GM12878 (cell line): ENCODE results near the gene SPPL3.

Experiments used
- CBX3 ChIP-seq: fragments of 200-600 bp; sonication (generic); IDR thresholded peaks from 2 replicates; pipeline ENCODE4 v1.6.1; 2016; ENCODE audit warnings: low read depth, borderline replicate concordance
- CEBPB ChIP-seq, 2 experiments: fragments of 150-350 bp in 1 of 2; IDR thresholded peaks; 2 replicates each; pipeline ENCODE4 v1.6.1; 2012 to 2014; ENCODE audit warnings: low read depth in 2 of 2, low read length in 2 of 2, borderline replicate concordance in 1 of 2, inconsistent platforms in 1 of 2
- GABPA ChIP-seq: IDR thresholded peaks from 2 replicates; pipeline ENCODE4 v1.6.1; 2014; ENCODE audit warnings: antibody characterized with exemption, low read depth, mild to moderate bottlenecking, inconsistent platforms
- KDM1A ChIP-seq: fragments of 200-600 bp; sonication (generic); IDR thresholded peaks from 2 replicates; pipeline ENCODE4 v1.6.1; 2016; ENCODE audit warnings: borderline replicate concordance
- MAX ChIP-seq: IDR thresholded peaks from 2 replicates; pipeline ENCODE4 v1.6.1; 2012; ENCODE audit warnings: low read depth, low read length, improper control_type of control experiment
- MLLT1 ChIP-seq: fragments of 450-650 bp; IDR thresholded peaks from 2 replicates; pipeline ENCODE4 v1.6.1; 2016; ENCODE audit warnings: mild to moderate bottlenecking
- NFXL1 ChIP-seq: fragments of 450-650 bp; IDR thresholded peaks from 2 replicates; pipeline ENCODE4 v1.6.1; 2017; ENCODE audit warnings: antibody characterized with exemption, mild to moderate bottlenecking, borderline replicate concordance
- NFYB ChIP-seq: IDR thresholded peaks from 2 replicates; pipeline ENCODE4 v1.6.1; 2011; ENCODE audit warnings: low read depth, mild to moderate bottlenecking, low read length, improper control_type of control experiment, moderate library complexity; ENCODE audit not compliant: insufficient read depth
- POLR2AphosphoS5 ChIP-seq: IDR thresholded peaks from 2 replicates; pipeline ENCODE4 v1.6.1; 2011; ENCODE audit warnings: mild to moderate bottlenecking, low read length, inconsistent platforms
- SREBF2 ChIP-seq: IDR thresholded peaks from 2 replicates; pipeline ENCODE4 v1.6.1; 2012; ENCODE audit warnings: mild to moderate bottlenecking, low read length
- SRF ChIP-seq, 2 experiments: IDR thresholded peaks; 2 replicates each; pipeline ENCODE4 v1.6.1; 2011; ENCODE audit warnings: low read depth in 2 of 2, low read length in 2 of 2, mild to moderate bottlenecking in 1 of 2, moderate library complexity in 1 of 2
- ZNF217 ChIP-seq: fragments of 450-650 bp; IDR thresholded peaks from 2 replicates; pipeline ENCODE4 v1.6.1; 2017; ENCODE audit warnings: antibody characterized with exemption, mild to moderate bottlenecking
- TF ChIP-seq, protein P1 (sequence below): IDR thresholded peaks from 2 replicates; pipeline ENCODE4 v1.6.1; 2012; ENCODE audit warnings: low read depth, low read length, improper control_type of control experiment
- TF ChIP-seq, protein P2 (sequence below), 3 experiments: IDR thresholded peaks in 2 of 3; conservative IDR thresholded peaks in 1 of 3; 2 replicates each; pipeline ENCODE4 v1.5.1; 2011; ENCODE audit warnings: low read depth in 3 of 3, low read length in 3 of 3, mild to moderate bottlenecking in 3 of 3, control low read depth in 2 of 3, moderate library complexity in 2 of 3, inconsistent platforms in 1 of 3, mixed read lengths in 1 of 3; ENCODE audit not compliant: control insufficient read depth in 2 of 3, insufficient read depth in 1 of 3; ENCODE audit errors: extremely low read depth in 1 of 3

GRCh38 chr12:120741476-120742421 is 162.4 kb downstream of the SPPL3 start:
- TF ChIP-seq MLLT1 (no peak), SRF (IDR thresholded peaks at IDR 0.05; ENCODE audit: low read depth in 2 of 2, low read length in 2 of 2) (no peak), SREBF2 (no peak), KDM1A (no peak), NFYB (no peak), GABPA (no peak), CEBPB (IDR thresholded peaks at IDR 0.05; ENCODE audit: borderline replicate concordance in 1 of 2, low read depth in 2 of 2, low read length in 2 of 2) (no peak), MAX (no peak), POLR2AphosphoS5 (no peak), NFXL1 (no peak), CBX3 (no peak), ZNF217 (no peak)
- TF ChIP-seq, protein P1, sequence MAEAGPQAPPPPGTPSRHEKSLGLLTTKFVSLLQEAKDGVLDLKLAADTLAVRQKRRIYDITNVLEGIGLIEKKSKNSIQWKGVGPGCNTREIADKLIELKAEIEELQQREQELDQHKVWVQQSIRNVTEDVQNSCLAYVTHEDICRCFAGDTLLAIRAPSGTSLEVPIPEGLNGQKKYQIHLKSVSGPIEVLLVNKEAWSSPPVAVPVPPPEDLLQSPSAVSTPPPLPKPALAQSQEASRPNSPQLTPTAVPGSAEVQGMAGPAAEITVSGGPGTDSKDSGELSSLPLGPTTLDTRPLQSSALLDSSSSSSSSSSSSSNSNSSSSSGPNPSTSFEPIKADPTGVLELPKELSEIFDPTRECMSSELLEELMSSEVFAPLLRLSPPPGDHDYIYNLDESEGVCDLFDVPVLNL = no peak
- TF ChIP-seq, protein P2, sequence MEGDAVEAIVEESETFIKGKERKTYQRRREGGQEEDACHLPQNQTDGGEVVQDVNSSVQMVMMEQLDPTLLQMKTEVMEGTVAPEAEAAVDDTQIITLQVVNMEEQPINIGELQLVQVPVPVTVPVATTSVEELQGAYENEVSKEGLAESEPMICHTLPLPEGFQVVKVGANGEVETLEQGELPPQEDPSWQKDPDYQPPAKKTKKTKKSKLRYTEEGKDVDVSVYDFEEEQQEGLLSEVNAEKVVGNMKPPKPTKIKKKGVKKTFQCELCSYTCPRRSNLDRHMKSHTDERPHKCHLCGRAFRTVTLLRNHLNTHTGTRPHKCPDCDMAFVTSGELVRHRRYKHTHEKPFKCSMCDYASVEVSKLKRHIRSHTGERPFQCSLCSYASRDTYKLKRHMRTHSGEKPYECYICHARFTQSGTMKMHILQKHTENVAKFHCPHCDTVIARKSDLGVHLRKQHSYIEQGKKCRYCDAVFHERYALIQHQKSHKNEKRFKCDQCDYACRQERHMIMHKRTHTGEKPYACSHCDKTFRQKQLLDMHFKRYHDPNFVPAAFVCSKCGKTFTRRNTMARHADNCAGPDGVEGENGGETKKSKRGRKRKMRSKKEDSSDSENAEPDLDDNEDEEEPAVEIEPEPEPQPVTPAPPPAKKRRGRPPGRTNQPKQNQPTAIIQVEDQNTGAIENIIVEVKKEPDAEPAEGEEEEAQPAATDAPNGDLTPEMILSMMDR (IDR thresholded peaks at IDR 0.05 in 2 of 3, conservative IDR thresholded peaks at IDR 0.05 in 1 of 3; ENCODE audit: control insufficient read depth in 2 of 3, extremely low read depth in 1 of 3, insufficient read depth in 1 of 3, low read depth in 3 of 3, low read length in 3 of 3) = no peak
